Tibial nerve (tissue), 3 donors: ENCODE measurements around the gene SLBP.

Experiments used
- POLR2A ChIP-seq, 2 donors: fragments of 450-650 bp; IDR thresholded peaks; one replicate each; pipeline ENCODE4 v1.6.1; 2017; ENCODE audit warnings: antibody characterized with exemption in 2 of 2, mild to moderate bottlenecking in 2 of 2, moderate library complexity in 2 of 2
- TF ChIP-seq, protein P1 (sequence below), 5 experiments: fragments of 200-600 bp in 3 of 5; fragments of 450-650 bp in 2 of 5; sonication (generic) in 3 of 5; IDR thresholded peaks; one replicate each; pipeline ENCODE4 v1.5.1; 2016 to 2019; ENCODE audit warnings: antibody characterized with exemption in 5 of 5, mild to moderate bottlenecking in 3 of 5, moderate library complexity in 2 of 5

- TF ChIP-seq, protein P1, sequence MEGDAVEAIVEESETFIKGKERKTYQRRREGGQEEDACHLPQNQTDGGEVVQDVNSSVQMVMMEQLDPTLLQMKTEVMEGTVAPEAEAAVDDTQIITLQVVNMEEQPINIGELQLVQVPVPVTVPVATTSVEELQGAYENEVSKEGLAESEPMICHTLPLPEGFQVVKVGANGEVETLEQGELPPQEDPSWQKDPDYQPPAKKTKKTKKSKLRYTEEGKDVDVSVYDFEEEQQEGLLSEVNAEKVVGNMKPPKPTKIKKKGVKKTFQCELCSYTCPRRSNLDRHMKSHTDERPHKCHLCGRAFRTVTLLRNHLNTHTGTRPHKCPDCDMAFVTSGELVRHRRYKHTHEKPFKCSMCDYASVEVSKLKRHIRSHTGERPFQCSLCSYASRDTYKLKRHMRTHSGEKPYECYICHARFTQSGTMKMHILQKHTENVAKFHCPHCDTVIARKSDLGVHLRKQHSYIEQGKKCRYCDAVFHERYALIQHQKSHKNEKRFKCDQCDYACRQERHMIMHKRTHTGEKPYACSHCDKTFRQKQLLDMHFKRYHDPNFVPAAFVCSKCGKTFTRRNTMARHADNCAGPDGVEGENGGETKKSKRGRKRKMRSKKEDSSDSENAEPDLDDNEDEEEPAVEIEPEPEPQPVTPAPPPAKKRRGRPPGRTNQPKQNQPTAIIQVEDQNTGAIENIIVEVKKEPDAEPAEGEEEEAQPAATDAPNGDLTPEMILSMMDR (IDR thresholded peaks at IDR 0.05), result no peak
- no peak for TF ChIP-seq POLR2A (IDR thresholded peaks at IDR 0.05)
Observed at GRCh38 chr4:1659104-1660043, 52.7 kb downstream of the SLBP start.
